NCI-H2227 (cell line): ENCODE measurements around the gene TTC3.

Experiments
- DNase-seq: peaks from one replicate; lab custom pipeline; 2025; ENCODE audit not compliant: unreplicated experiment; lab: John Stamatoyannopoulos, UW

The TTC3 gene

DNA sequence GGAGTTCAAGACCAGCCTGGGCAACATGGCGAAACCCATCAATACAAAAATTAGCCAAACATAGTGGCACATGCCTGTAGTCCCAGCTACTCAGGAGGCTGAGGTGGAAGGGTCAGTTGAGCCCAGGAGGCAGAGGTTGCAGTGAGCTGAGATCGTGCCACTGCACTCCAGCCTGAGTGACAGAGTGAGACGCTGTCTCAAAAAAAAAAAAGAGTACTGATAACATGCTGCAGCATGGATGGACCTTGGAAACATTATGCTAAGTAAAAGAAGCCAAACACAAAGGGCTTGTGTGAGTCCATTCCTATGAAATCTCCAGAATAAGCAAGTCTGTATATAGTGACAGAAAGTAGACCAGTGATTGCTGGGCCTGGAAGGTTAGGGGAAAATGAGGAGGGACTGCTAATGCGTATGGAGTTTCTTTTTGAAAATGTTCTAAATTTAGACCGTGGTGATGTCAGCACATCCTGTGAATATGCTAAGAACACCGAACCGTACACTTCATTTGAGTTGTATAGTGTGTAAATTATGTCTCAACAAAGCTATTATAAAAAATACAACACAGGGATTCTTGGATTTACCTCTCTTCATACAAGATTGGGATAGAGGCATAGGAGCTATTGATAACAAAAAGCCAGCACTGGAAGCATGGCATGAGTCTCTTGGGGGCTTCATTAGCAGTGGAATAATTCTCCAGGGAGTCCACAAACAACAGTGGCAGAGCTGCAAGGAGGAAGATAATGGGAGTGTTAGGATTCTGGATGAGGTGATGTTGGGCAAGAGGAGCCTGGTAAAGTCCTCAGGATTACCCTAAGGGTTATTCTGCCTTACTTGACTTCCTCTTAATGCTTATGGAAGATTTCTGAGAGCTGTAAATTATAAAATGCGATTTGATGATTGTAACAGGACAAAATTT lies 73.5 kb downstream of the TTC3 start:
- no peak for DNase-seq

GRCh38 chr21:37149411-37149810 lies 76.4 kb downstream of the TTC3 start:
- DNase-seq = no peak

DNA sequence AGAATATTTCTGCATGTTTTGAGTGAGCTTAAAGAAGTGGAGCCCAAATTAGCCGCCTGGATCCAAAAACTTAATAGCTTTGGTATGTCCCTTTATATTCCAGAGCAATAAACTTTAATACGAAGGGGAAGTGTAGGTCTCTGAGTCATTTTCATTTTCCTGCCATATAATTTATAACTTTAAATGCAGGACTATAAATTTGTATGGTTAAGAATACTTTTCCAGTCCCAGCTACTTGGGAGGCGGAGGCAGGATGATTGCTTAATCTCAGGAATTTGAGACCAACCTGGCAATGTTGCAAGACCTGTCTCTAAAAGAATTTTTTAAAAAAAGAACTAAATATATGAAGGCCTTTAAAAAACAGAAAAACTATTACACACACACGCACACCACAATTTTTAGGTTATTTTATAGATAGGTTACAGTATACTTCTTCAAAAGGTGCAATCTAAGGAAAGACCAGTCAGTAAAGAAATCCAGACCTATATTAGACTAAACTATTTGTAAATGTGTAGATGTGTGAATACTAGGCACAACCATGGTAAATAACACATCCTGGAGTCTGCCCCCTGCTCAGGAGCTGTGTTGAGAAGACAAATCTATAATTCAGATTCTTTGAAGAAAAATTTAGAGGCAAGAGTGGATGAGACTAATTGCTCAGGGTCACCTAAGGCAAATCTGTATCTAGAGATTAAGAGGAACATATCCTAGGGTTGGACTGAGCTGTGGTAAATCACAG lies 80.3 kb downstream of the TTC3 start:
- no peak for DNase-seq

- DNase-seq = no peak
These were observed 80.9 kb downstream of the TTC3 start for GRCh38 chr21:37153935-37154350.

DNA sequence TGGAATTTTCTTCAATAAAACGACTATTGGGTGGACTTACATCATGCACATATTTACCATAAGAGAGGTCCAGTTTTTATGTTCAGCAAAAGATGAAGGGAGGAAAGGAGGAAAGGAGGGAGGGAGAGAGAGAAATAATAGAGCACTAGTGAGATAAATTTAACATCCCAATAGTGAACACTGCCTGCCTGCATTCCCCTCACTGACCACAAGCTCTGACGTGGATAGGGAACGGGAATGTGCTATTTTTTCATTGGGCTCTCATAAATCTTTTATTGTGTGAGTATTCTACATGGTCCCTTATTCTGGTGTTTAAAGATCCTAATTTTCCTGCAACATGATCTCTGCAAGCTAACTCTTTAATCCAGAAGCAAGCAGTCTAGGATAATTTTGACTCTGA lies 82.1 kb downstream of the TTC3 start:
- DNase-seq = no peak

GRCh38 chr21:37157938-37158337 lies 84.9 kb downstream of the TTC3 start:
- DNase-seq = no peak

GRCh38 chr21:37159053-37159776 lies 86.2 kb downstream of the TTC3 start:
- no peak for DNase-seq

GRCh38 chr21:37159949-37160348 lies 86.9 kb downstream of the TTC3 start:
- DNase-seq = no peak

DNA sequence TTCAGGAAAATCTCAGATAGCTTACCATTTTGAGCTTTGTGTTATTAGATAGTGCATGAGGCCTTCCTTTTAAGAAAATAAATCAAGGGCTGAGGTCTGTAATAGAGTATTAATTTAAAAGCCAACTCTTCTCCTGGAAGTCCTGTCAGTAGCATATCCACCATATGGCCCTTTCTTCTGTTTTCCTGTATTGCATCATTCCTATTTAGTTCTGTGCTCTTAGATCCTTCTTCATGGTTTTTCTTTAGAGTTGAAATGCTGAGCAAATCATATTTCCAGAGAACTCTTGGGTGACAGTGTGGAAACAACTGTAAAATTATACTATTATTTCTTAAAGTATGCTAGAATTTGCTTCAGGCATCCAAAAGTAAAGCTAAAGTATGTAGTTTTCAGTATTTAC lies 91.7 kb downstream of the TTC3 start:
- no peak for DNase-seq

DNA sequence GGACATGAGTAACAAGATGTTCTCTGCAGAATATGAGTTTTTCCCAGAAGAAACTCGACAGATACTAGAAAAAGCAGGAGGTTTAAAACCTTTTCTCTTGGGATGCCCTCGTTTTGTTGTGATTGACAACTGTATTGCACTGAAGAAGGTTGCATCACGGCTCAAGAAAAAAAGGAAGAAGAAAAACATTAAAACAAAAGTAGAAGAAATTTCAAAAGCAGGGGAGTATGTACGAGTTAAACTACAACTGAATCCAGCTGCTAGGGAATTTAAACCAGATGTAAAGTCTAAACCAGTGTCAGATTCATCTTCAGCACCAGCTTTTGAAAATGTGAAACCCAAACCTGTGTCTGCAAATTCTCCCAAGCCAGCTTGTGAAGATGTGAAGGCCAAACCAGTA lies 92.5 kb downstream of the TTC3 start:
- DNase-seq = no peak

DNA sequence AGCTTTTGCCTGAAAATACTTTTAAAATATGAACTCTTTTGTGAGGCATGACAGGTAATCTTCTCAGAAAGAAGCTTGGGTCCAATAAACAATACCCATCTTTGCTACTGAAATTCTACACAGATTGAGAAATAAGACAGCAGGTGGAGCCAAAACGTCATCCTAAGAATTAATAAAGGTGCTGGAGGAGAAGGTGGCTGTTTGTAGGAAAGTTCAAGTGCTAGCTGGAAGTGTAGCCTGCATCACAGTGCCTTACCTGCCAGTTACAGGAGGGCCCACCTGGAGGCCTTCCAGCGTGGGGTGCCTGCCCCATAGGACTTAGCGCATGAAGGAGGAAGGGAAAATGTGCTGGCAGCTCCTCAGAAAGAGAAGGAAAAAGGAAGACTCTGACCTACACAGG lies 93.7 kb downstream of the TTC3 start:
- DNase-seq = no peak

- no peak for DNase-seq
These were observed 95.6 kb downstream of the TTC3 start for GRCh38 chr21:37168666-37169065.

DNA sequence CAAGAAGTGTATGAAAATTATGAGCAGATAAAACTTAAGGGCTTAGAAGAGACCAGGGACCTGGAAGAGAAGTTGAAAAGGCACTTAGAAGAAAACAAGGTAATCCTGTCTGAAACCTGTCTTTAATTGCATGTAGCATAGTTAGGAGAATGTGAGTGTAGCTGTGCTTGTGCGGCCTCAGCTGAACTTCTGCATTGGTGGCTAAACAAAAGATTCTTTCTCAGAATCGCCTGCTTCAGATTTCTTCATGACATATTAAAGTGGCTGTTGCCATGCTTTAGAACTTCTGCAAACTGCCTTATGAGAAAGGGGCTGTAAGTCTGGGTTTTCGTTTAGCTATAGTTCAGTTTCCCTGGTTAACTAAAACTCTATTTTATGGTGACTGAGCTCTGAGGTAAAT lies 99.6 kb downstream of the TTC3 start:
- no peak for DNase-seq

- no peak for DNase-seq
These were observed 103.7 kb downstream of the TTC3 start for GRCh38 chr21:37176716-37177115.

DNA sequence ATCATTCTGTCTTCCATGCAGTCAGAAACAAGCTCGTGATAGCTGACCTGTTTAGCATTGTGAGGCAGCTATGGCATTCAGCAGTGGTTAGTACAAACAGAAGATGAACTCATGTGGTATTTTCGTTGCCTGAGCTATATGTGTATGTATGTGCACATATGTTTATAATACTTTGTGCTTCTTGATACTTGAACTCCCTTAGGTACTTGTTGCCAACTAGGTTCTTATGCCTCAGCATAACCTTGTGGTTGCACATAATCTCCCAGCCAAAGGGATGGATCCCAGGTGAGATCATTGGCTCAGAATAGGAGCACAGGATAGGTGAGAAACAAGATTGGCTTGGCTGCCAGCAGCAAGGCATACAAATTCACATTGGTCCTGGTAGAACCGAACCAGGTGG lies 108.0 kb downstream of the TTC3 start:
- no peak for DNase-seq

GRCh38 chr21:37182222-37182621 lies 109.2 kb downstream of the TTC3 start:
- no peak for DNase-seq

- no peak for DNase-seq
These were observed 110.7 kb downstream of the TTC3 start for GRCh38 chr21:37183749-37184148.

GRCh38 chr21:37184784-37185593 lies 111.9 kb downstream of the TTC3 start:
- no peak for DNase-seq

DNA sequence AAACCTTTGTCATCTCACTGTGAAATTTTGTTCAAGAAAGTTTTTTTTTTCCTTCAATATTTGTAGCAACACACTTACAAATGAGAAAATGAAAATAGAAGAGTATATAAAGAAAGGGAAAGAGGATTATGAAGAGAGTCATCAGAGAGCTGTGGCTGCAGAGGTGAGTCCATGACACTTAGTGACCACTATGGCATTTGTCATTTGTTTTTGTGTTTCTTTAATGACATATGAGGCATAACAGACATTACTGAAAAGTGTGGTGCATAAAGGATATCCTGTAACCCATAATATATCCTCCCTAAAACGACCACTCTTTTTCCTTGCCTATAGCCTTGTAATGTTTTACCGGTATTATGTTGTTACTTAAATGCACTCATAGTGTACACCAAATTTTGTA lies 113.9 kb downstream of the TTC3 start:
- no peak for DNase-seq

- no peak for DNase-seq
These were observed 115.8 kb downstream of the TTC3 start for GRCh38 chr21:37188825-37189224.

- no peak for DNase-seq
These were observed 119.0 kb downstream of the TTC3 start for GRCh38 chr21:37192019-37192418.
